ENCODE measurements around the gene FAM229A. TPM values are rescaled to one million over a fixed set of nuclear protein-coding genes. Genes with fewer than 3 reads are reported as not detected.

Gene FAM229A
- total and polyA plus RNA-seq, 2 of the 8 experiments (the other 6 are each of a cell fraction or from before 2014, with no cell fraction given) = 4.1 to 4.2 TPM

DNA sequence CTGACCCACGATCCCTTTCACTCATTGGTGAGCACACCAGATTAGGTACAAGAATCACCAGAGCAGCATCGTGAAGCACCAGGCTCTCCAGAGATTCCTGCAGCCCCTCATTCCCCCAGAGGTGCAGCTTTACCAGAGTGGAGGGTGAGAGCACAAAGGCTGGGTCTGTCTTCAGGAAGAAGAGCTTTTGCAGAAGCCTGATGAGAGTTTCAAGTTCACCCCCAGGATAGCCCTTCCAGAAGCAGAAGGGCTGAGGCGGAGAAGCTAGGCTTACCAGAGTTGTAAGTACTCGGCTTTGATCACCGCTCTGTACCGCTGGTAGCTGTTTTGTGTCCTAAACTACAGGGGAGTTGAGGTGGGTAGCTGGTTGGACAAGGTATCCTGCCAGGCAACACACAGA lies 3.2 kb upstream of the FAM229A start:
- Histone ChIP-seq H2BK120ac (replicated peaks; ENCODE audit: low read depth, low read length) (no peak overlapping the region), H4K5ac (ENCODE audit: insufficient read length, low read depth, low read length) (no peak overlapping the region), H3K9me3 (ENCODE audit: insufficient read depth in 2 of 2, low read depth in 1 of 2, low read length in 1 of 2) (no peaks in the 10 kb centered on the region; a peak in 1 of 4 replicates), H3K23me2 (ENCODE audit: low read depth, low read length) (peaks cover 9% of the 10 kb centered on the region; the same call in 1 of the 2 replicates), H3K18ac (ENCODE audit: extremely low read depth, low read length) (no peak overlapping the region), H3K56ac (replicated peaks; ENCODE audit: insufficient read length, low read depth, low read length) (no peak overlapping the region), H2BK12ac (ENCODE audit: low read depth, low read length) (no peak overlapping the region), H3K79me1 (ENCODE audit: low read depth, low read length) (no peaks in the 10 kb centered on the region), H2AFZ (ENCODE audit: low read length) (no peak overlapping the region), H4K20me1 (replicated peaks in 1 of 2; ENCODE audit: control insufficient read depth in 1 of 2, insufficient read depth in 2 of 2, low read length in 2 of 2) (peaks cover 2 to 6% of the 10 kb centered on the region in 2 experiments), H4K8ac (ENCODE audit: extremely low read depth, insufficient read depth, low read length) (no peak overlapping the region), H4K91ac (replicated peaks; ENCODE audit: insufficient read length, low read length) (no peak overlapping the region), H2BK5ac (ENCODE audit: low read depth, low read length) (no peak overlapping the region), H2AK5ac (ENCODE audit: low read depth, low read length) (no peak overlapping the region), H3K4me1 (replicated peaks in 1 of 4; ENCODE audit: control insufficient read depth in 3 of 4, insufficient read depth in 4 of 4, low read length in 3 of 4) (peaks cover 0 to 3% (median 1%) of the 10 kb centered on the region in 4 experiments; a peak in 4 of 7 replicates), H3K9ac (replicated peaks in 1 of 4; ENCODE audit: extremely low read depth in 1 of 4, low read depth in 3 of 4, low read length in 3 of 4) (no peak overlapping the region), H3K79me2 (ENCODE audit: control insufficient read depth in 1 of 2, insufficient read depth in 2 of 2, low read length in 2 of 2) (no peaks in the 10 kb centered on the region), H3K23ac (ENCODE audit: insufficient read length) (no peak overlapping the region), H3K36me3 (ENCODE audit: control insufficient read depth in 2 of 4, insufficient read depth in 4 of 4, low read length in 3 of 4) (peaks cover 5 to 47% (median 23%) of the 10 kb centered on the region in 4 experiments; a peak in 7 of 8 replicates), H3K4me3 (ENCODE audit: extremely low read depth in 1 of 4, insufficient read depth in 2 of 4, low read depth in 3 of 4, low read length in 4 of 4) (no peak overlapping the region), H3K4ac (replicated peaks; ENCODE audit: insufficient read length, low read depth, low read length) (no peak overlapping the region), H2BK15ac (ENCODE audit: low read length) (no peak overlapping the region), H3K14ac (ENCODE audit: insufficient read length) (no peak overlapping the region), H3K27ac (ENCODE audit: low read depth, low read length) (no peak overlapping the region), H3K27me3 (replicated peaks in 1 of 4; ENCODE audit: control insufficient read depth in 3 of 4, extremely low read depth in 1 of 4, insufficient read depth in 3 of 4, low read length in 3 of 4) (peaks cover 3 to 16% (median 12%) of the 10 kb centered on the region in 4 experiments; a peak in 6 of 7 replicates), H3K4me2 (ENCODE audit: insufficient read depth in 1 of 2, low read depth in 2 of 2, low read length in 2 of 2) (no peak overlapping the region), H2BK20ac (ENCODE audit: low read length) (no peak overlapping the region)
- DNase-seq (ENCODE audit: low read depth in 1 of 2, low spot score in 2 of 2) (no peak), FAIRE-seq (no peak)
- TF ChIP-seq HDAC6 (IDR thresholded peaks at IDR 0.05; ENCODE audit: low read depth, low read length) (no peak), SAP30 (IDR thresholded peaks at IDR 0.05; ENCODE audit: insufficient read depth, insufficient replicate concordance, low read length) (no peak), RAD21 (IDR thresholded peaks at IDR 0.05 in 1 of 2, conservative IDR thresholded peaks at IDR 0.05 in 1 of 2; ENCODE audit: low read depth in 2 of 2, low read length in 2 of 2) (no peak), NANOG (IDR thresholded peaks at IDR 0.05; ENCODE audit: insufficient read depth, low read depth, low read length, poor library complexity, severe bottlenecking) (no peak), TAF1 (IDR thresholded peaks at IDR 0.05; ENCODE audit: low read depth, low read length) (no peak), SUZ12 (IDR thresholded peaks at IDR 0.05; ENCODE audit: low read length) (no peak), TEAD4 (IDR thresholded peaks at IDR 0.05; ENCODE audit: low read depth, low read length) (no peak), FOSL1 (IDR thresholded peaks at IDR 0.05; ENCODE audit: insufficient read depth, low read depth, low read length) (no peak), TAF7 (optimal IDR thresholded peaks at IDR 0.05; ENCODE audit: borderline replicate concordance, low read depth, low read length) (no peak)
- CTCF ChIA-PET (ENCODE audit: partially characterized antibody) = no interaction called here
- POLR2A ChIA-PET (ENCODE audit: partially characterized antibody) = interaction anchor here (0.6 to 6.2 kb wide), 9 partner anchors 9 to 159 kb away, joined by 3 to 39 read pairs (median 5); partner anchors contain the start of genes IQCC and MARCKSL1
- 92% methylated on average over 6 of the region's 6 CpGs; no CpG with 5 or more reads in 1 of the 2 experiments for WGBS, 2 experiments (ENCODE audit: extremely low coverage in 1 of 2, insufficient coverage in 1 of 2, insufficient read length in 1 of 2, insufficient replicate concordance in 2 of 2, low coverage in 1 of 2, low lambda C conversion rate in 2 of 2, missing lambda C conversion rate in 1 of 2)
